SK-N-SH (cell line): ENCODE measurements around the gene SPATA16. TPM values are rescaled to one million over a fixed set of nuclear protein-coding genes. Genes with fewer than 3 reads are reported as not detected.

Source experiments
- CTCF ChIA-PET: fragments of 300-600, 350-600 bp; formaldehyde crosslinking; extraction: SDS; loops from one replicate; lab custom pipeline; 2021; lab: Yijun Ruan, JAX
- POLR2A ChIA-PET: fragments of 350-600 bp; sonication (Branson Sonifier 250); formaldehyde crosslinking; extraction: SDS; loops from one replicate; lab custom pipeline; 2020; ENCODE audit warnings: antibody characterized with exemption, inconsistent platforms; lab: Yijun Ruan, JAX
- DNase-seq: peaks from one replicate; pipeline ENCODE4 v3.0.0; 2012
- H2AFZ ChIP-seq: fragments of 200-600 bp; sonication (generic); 2 replicates; pipeline ENCODE4 v1.8.1; 2016; ENCODE audit warnings: antibody characterized with exemption, mild to moderate bottlenecking, low read depth
- H3F3A ChIP-seq: fragments of 200-600 bp; sonication (generic); replicated peaks from 2 replicates; pipeline ENCODE3; 2016; ENCODE audit warnings: antibody characterized with exemption, mild to moderate bottlenecking; ENCODE audit not compliant: insufficient read depth
- H3K27ac ChIP-seq, 2 experiments: fragments of 200-500 bp in 1 of 2; fragments of 200-600 bp in 1 of 2; sonication (Bioruptor generic) in 1 of 2; sonication (generic), shearing (Covaris generic) in 1 of 2; 2 replicates each; pipeline versions ENCODE4 v1.5.1 to v1.6.1; 2014 to 2016; ENCODE audit warnings: low read depth in 2 of 2, inconsistent platforms in 1 of 2, low read length in 1 of 2, mild to moderate bottlenecking in 1 of 2, mixed read lengths in 1 of 2
- H3K27me3 ChIP-seq: fragments of 200-600 bp; sonication (generic), shearing (Covaris generic); 2 replicates; pipeline ENCODE4 v1.6.1; 2016; ENCODE audit warnings: mixed run types; ENCODE audit not compliant: insufficient read depth
- H3K36me3 ChIP-seq, 2 experiments: fragments of 200-500 bp in 1 of 2; fragments of 200-600 bp in 1 of 2; sonication (Bioruptor generic) in 1 of 2; sonication (generic) in 1 of 2; replicated peaks in 1 of 2; 2 replicates each; pipeline versions ENCODE3 to v1.5.1; 2014 to 2016; ENCODE audit warnings: low read length in 1 of 2, mild to moderate bottlenecking in 1 of 2; ENCODE audit not compliant: insufficient read depth in 2 of 2, control insufficient read depth in 1 of 2
- H3K4me1 ChIP-seq, 2 experiments: fragments of 200-500 bp in 1 of 2; fragments of 200-600 bp in 1 of 2; sonication (Bioruptor generic) in 1 of 2; sonication (generic), shearing (Covaris generic) in 1 of 2; 2 replicates each; pipeline versions ENCODE4 v1.5.1 to v1.6.1; 2014 to 2016; ENCODE audit warnings: low read depth in 1 of 2, low read length in 1 of 2, mixed run types in 1 of 2; ENCODE audit not compliant: insufficient read depth in 2 of 2, control insufficient read depth in 1 of 2
- H3K4me2 ChIP-seq: fragments of 200-600 bp; sonication (generic), shearing (Covaris generic); 2 replicates; pipeline ENCODE4 v1.6.1; 2017; ENCODE audit warnings: mixed run types
- H3K4me3 ChIP-seq, 2 experiments: fragments of 200-500 bp in 1 of 2; fragments of 200-600 bp in 1 of 2; sonication (Bioruptor generic) in 1 of 2; sonication (generic), shearing (Covaris generic) in 1 of 2; 2 replicates each; pipeline versions ENCODE4 v1.5.1 to v1.8.1; 2014 to 2016; ENCODE audit warnings: low read depth in 2 of 2, inconsistent platforms in 1 of 2, low read length in 1 of 2, mild to moderate bottlenecking in 1 of 2, mixed read lengths in 1 of 2, moderate library complexity in 1 of 2
- H3K79me2 ChIP-seq: fragments of 200-600 bp; sonication (generic); 2 replicates; pipeline ENCODE4 v1.8.1; 2017; ENCODE audit warnings: mild to moderate bottlenecking; ENCODE audit not compliant: insufficient read depth
- H3K9ac ChIP-seq: fragments of 200-600 bp; sonication (generic); 2 replicates; pipeline ENCODE4 v1.6.1; 2017; ENCODE audit warnings: mixed run types
- H3K9me2 ChIP-seq: fragments of 200-600 bp; sonication (generic); 2 replicates; pipeline ENCODE4 v1.6.1; 2017; ENCODE audit warnings: mixed run types
- H3K9me3 ChIP-seq: fragments of 200-600 bp; sonication (generic); 2 replicates; pipeline ENCODE4 v1.6.1; 2017; ENCODE audit warnings: mixed run types, mild to moderate bottlenecking, moderate library complexity
- H4K20me1 ChIP-seq: fragments of 200-600 bp; sonication (generic); 2 replicates; pipeline ENCODE4 v1.6.1; 2017; ENCODE audit warnings: mild to moderate bottlenecking, mixed run types; ENCODE audit not compliant: insufficient read depth
- EP300 ChIP-seq, 2 experiments: IDR thresholded peaks; 2 replicates each; pipeline versions ENCODE4 v1.4.0 to v1.6.1; 2012; ENCODE audit warnings: borderline replicate concordance in 1 of 2, low read depth in 1 of 2, low read length in 1 of 2
- FOSL2 ChIP-seq: IDR thresholded peaks from 2 replicates; pipeline ENCODE4 v1.4.0; 2012; ENCODE audit warnings: low read depth, mild to moderate bottlenecking, moderate library complexity, borderline replicate concordance
- FOXJ3 ChIP-seq: sonication (generic); formaldehyde crosslinking; IDR thresholded peaks from 2 replicates; pipeline ENCODE4 v1.5.1; 2020; ENCODE audit warnings: mild to moderate bottlenecking, missing genetic modification reagents
- GABPA ChIP-seq: IDR thresholded peaks from 2 replicates; pipeline ENCODE4 v1.4.0; 2012; ENCODE audit warnings: low read depth, mild to moderate bottlenecking
- GATA2 ChIP-seq: sonication (generic); formaldehyde crosslinking; IDR thresholded peaks from 2 replicates; pipeline ENCODE4 v1.5.0; 2020; ENCODE audit warnings: mild to moderate bottlenecking, missing genetic modification reagents
- RAD21 ChIP-seq: IDR thresholded peaks from 2 replicates; pipeline ENCODE4 v1.6.1; 2012; ENCODE audit warnings: mild to moderate bottlenecking, low read length
- RCOR1 ChIP-seq: fragments of 150-350 bp; IDR thresholded peaks from 2 replicates; pipeline ENCODE4 v1.6.1; 2017; ENCODE audit warnings: antibody characterized with exemption, low read length
- RXRA ChIP-seq: IDR thresholded peaks from 2 replicates; pipeline ENCODE4 v1.4.0; 2012; ENCODE audit warnings: low read depth, mild to moderate bottlenecking, borderline replicate concordance
- SMC3 ChIP-seq: IDR thresholded peaks from 2 replicates; pipeline ENCODE4 v1.6.1; 2012; ENCODE audit warnings: low read depth, low read length, improper control_type of control experiment
- TAF1 ChIP-seq: IDR thresholded peaks from 2 replicates; pipeline ENCODE4 v1.6.1; 2012; ENCODE audit warnings: low read depth, mild to moderate bottlenecking, low read length, moderate library complexity, borderline replicate concordance
- WGBS: methylation state at CpG from one replicate; pipeline ENCODE4 v1.1.6; 2017; ENCODE audit warnings: low lambda C conversion rate; 5-methylcytosine and 5-hydroxymethylcytosine counted together
- polyA plus RNA-seq, 3 experiments: library from polyadenylated mRNA; depleted of rRNA; stranded (reverse); fragments of >200 nt; gene quantifications; 2 replicates each; pipeline ENCODE4 v1.2.3, GENCODE V29; 2012
- TF ChIP-seq, protein P1 (sequence below): fragments of 200-600 bp; sonication (generic); IDR thresholded peaks from 2 replicates; pipeline ENCODE4 v1.6.1; 2017; ENCODE audit warnings: antibody characterized with exemption, mild to moderate bottlenecking, moderate library complexity
- TF ChIP-seq, protein P2 (sequence below): IDR thresholded peaks from 2 replicates; pipeline ENCODE4 v1.6.1; 2012; ENCODE audit warnings: mild to moderate bottlenecking, low read depth, low read length, moderate library complexity
- TF ChIP-seq, protein P3 (sequence below): IDR thresholded peaks from 2 replicates; pipeline ENCODE4 v1.4.0; 2012; ENCODE audit warnings: low read depth, borderline replicate concordance
- TF ChIP-seq, protein P4 (sequence below): IDR thresholded peaks from 2 replicates; pipeline ENCODE4; 2012
- TF ChIP-seq, protein P5 (sequence below): fragments of 150-350 bp; IDR thresholded peaks from 2 replicates; pipeline ENCODE4 v1.6.1; 2017; ENCODE audit warnings: antibody characterized with exemption, low read length, low read depth, borderline replicate concordance

SPATA16 gene
- polyA plus RNA-seq, 1 of the 3 experiments (the other 2 are of a cell fraction) = not detected

DNA sequence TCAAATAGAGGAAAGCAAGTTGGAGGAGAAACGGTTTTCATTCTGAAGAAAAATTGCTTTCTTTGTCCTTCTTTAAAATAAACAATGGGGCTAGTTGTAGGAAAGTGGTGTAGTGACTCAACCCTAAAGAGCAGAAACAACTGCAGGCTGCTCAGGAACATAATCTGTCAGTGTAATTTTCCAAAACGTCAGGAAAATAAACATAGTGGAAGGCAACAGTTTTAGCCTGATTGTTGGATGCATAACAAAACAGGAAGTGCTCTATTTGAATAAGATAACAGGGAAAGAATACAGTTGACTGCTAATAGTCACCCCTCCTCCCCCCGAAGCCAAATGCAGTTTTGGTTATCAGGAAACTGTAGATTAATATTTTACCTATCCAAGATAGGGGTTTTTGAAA lies 222.9 kb downstream of the SPATA16 start (continued):
- TF ChIP-seq, protein P1, sequence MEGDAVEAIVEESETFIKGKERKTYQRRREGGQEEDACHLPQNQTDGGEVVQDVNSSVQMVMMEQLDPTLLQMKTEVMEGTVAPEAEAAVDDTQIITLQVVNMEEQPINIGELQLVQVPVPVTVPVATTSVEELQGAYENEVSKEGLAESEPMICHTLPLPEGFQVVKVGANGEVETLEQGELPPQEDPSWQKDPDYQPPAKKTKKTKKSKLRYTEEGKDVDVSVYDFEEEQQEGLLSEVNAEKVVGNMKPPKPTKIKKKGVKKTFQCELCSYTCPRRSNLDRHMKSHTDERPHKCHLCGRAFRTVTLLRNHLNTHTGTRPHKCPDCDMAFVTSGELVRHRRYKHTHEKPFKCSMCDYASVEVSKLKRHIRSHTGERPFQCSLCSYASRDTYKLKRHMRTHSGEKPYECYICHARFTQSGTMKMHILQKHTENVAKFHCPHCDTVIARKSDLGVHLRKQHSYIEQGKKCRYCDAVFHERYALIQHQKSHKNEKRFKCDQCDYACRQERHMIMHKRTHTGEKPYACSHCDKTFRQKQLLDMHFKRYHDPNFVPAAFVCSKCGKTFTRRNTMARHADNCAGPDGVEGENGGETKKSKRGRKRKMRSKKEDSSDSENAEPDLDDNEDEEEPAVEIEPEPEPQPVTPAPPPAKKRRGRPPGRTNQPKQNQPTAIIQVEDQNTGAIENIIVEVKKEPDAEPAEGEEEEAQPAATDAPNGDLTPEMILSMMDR = no peak
- no peak for TF ChIP-seq SMC3
- TF ChIP-seq, all 33 proteins: peak for 0

DNA sequence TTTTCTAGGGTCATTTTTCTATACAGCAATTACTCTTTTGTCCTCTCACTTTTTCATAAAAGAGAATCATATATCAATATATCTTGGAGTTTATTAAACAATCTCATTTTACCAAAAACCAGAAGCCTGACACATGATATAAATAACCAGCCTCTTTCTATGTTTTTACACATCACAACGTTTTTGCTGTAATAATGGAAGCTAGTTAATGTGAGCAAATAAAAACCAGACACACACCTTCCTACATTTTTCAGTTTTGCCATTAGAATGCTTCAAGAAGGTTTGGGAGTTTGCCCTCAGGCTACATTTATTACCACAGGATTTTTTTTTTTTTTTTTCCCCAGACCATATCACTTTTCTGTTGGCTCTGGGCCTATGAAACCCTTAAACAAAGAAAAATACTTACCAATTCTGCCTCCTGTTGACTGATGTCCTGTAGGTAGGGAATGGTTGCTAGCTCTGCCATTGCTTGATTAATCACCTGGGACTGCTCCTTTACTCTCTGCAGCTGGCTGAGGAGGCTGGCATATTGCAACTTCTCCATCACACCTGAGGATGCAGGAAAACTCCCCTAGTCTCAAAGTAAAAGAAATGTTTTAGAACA lies 225.0 kb downstream of the SPATA16 start:
- WGBS = 0% methylated on average over 1 of the region's 1 CpG
- TF ChIP-seq GATA2 = no peak
- TF ChIP-seq RAD21 = 0 out of 2 replicates have a peak, but pooled peaks have one; percentile 4
- no peak for TF ChIP-seq FOSL2
- no peak for TF ChIP-seq GABPA
- TF ChIP-seq EP300 (IDR thresholded peaks at IDR 0.05; ENCODE audit: borderline replicate concordance in 1 of 2, low read depth in 1 of 2, low read length in 1 of 2) = 0 out of 4 replicates have a peak, but pooled peaks of 1 of the 2 experiments have one; percentile 10
- no peak for DNase-seq
- no peaks in the 10 kb centered on the region for H3K27me3 ChIP-seq
- no peaks in the 10 kb centered on the region for H3K79me2 ChIP-seq
- H3K4me3 ChIP-seq = no peak overlapping the region
- peak overlapping the region in 1 of 2 experiments; percentile 69; a peak in 2 of 4 replicates for H3K27ac ChIP-seq
- H3K9me3 ChIP-seq = no peaks in the 10 kb centered on the region
- H3K4me2 ChIP-seq = no peak overlapping the region
- H3K9me2 ChIP-seq = no peaks in the 10 kb centered on the region
- no peaks in the 10 kb centered on the region for H4K20me1 ChIP-seq
- H3F3A ChIP-seq = no peaks in the 10 kb centered on the region
- H2AFZ ChIP-seq = no peak overlapping the region
- H3K9ac ChIP-seq = no peak overlapping the region
- peaks cover 6 to 9% of the 10 kb centered on the region in 2 experiments; a peak in 3 of 4 replicates for H3K4me1 ChIP-seq
- no peaks in the 10 kb centered on the region for H3K36me3 ChIP-seq
- POLR2A ChIA-PET = no interaction called here
- CTCF ChIA-PET = no interaction called here

DNA sequence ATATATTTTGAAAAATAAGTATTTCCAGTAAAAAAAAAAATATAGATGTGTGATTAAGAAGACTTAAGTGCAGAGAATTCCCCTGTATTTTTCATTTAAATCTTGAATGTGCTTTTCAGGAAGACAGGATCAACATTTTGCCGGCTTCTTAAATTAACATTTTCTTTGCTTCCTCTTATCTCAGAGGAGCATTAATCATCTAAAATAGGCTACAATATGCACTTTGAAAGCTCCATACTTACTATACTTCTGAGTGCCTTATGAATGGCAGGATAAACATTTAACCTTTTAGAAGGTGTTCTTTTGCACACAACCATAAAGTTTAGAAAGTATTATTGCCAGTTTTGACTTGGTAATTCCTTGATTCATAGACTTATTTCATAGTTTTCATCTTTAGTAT lies 226.2 kb downstream of the SPATA16 start:
- 69% methylated on average over 1 of the region's 1 CpG for WGBS
- no peak overlapping the region for H2AFZ ChIP-seq
- no peaks in the 10 kb centered on the region for H3K9me3 ChIP-seq
- H3K36me3 ChIP-seq = no peaks in the 10 kb centered on the region
- no peak for DNase-seq
- H3K9ac ChIP-seq = no peak overlapping the region
- CTCF ChIA-PET = no interaction called here
- no peaks in the 10 kb centered on the region for H3K27me3 ChIP-seq
- H3K9me2 ChIP-seq = no peaks in the 10 kb centered on the region
- H4K20me1 ChIP-seq = no peaks in the 10 kb centered on the region
- no peak overlapping the region for H3K4me2 ChIP-seq
- H3K4me3 ChIP-seq = no peak overlapping the region
- POLR2A ChIA-PET = no interaction called here
- no peak overlapping the region for H3K27ac ChIP-seq
- no peaks in the 10 kb centered on the region for H3K79me2 ChIP-seq
- peaks cover 6 to 9% of the 10 kb centered on the region in 2 experiments; a peak in 3 of 4 replicates for H3K4me1 ChIP-seq
- no peaks in the 10 kb centered on the region for H3F3A ChIP-seq
- TF ChIP-seq TAF1 (no peak), FOXJ3 (no peak), RCOR1 (no peak), FOSL2 (no peak), RXRA (no peak)
- TF ChIP-seq, protein P2, sequence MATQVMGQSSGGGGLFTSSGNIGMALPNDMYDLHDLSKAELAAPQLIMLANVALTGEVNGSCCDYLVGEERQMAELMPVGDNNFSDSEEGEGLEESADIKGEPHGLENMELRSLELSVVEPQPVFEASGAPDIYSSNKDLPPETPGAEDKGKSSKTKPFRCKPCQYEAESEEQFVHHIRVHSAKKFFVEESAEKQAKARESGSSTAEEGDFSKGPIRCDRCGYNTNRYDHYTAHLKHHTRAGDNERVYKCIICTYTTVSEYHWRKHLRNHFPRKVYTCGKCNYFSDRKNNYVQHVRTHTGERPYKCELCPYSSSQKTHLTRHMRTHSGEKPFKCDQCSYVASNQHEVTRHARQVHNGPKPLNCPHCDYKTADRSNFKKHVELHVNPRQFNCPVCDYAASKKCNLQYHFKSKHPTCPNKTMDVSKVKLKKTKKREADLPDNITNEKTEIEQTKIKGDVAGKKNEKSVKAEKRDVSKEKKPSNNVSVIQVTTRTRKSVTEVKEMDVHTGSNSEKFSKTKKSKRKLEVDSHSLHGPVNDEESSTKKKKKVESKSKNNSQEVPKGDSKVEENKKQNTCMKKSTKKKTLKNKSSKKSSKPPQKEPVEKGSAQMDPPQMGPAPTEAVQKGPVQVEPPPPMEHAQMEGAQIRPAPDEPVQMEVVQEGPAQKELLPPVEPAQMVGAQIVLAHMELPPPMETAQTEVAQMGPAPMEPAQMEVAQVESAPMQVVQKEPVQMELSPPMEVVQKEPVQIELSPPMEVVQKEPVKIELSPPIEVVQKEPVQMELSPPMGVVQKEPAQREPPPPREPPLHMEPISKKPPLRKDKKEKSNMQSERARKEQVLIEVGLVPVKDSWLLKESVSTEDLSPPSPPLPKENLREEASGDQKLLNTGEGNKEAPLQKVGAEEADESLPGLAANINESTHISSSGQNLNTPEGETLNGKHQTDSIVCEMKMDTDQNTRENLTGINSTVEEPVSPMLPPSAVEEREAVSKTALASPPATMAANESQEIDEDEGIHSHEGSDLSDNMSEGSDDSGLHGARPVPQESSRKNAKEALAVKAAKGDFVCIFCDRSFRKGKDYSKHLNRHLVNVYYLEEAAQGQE = no peak
- TF ChIP-seq, protein P3, sequence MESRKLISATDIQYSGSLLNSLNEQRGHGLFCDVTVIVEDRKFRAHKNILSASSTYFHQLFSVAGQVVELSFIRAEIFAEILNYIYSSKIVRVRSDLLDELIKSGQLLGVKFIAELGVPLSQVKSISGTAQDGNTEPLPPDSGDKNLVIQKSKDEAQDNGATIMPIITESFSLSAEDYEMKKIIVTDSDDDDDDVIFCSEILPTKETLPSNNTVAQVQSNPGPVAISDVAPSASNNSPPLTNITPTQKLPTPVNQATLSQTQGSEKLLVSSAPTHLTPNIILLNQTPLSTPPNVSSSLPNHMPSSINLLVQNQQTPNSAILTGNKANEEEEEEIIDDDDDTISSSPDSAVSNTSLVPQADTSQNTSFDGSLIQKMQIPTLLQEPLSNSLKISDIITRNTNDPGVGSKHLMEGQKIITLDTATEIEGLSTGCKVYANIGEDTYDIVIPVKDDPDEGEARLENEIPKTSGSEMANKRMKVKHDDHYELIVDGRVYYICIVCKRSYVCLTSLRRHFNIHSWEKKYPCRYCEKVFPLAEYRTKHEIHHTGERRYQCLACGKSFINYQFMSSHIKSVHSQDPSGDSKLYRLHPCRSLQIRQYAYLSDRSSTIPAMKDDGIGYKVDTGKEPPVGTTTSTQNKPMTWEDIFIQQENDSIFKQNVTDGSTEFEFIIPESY = no peak
- TF ChIP-seq, protein P4, sequence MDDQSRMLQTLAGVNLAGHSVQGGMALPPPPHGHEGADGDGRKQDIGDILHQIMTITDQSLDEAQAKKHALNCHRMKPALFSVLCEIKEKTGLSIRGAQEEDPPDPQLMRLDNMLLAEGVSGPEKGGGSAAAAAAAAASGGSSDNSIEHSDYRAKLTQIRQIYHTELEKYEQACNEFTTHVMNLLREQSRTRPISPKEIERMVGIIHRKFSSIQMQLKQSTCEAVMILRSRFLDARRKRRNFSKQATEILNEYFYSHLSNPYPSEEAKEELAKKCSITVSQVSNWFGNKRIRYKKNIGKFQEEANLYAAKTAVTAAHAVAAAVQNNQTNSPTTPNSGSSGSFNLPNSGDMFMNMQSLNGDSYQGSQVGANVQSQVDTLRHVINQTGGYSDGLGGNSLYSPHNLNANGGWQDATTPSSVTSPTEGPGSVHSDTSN = no peak
- TF ChIP-seq, protein P5, sequence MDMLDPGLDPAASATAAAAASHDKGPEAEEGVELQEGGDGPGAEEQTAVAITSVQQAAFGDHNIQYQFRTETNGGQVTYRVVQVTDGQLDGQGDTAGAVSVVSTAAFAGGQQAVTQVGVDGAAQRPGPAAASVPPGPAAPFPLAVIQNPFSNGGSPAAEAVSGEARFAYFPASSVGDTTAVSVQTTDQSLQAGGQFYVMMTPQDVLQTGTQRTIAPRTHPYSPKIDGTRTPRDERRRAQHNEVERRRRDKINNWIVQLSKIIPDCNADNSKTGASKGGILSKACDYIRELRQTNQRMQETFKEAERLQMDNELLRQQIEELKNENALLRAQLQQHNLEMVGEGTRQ = no peak
